Thyroid gland (tissue), 4 donors: ENCODE data around the gene STK32B.

Source experiments
- POLR2A ChIP-seq, 2 donors: fragments of 450-650 bp; IDR thresholded peaks; one replicate each; pipeline ENCODE4 v1.6.1; 2017; ENCODE audit warnings: antibody characterized with exemption in 2 of 2, mild to moderate bottlenecking in 2 of 2, moderate library complexity in 1 of 2
- TF ChIP-seq, protein P1 (sequence below), 6 experiments: fragments of 200-600 bp in 3 of 6; fragments of 450-650 bp in 3 of 6; sonication (generic) in 3 of 6; IDR thresholded peaks; one replicate each; pipeline ENCODE4 v1.5.1; 2016 to 2019; ENCODE audit warnings: antibody characterized with exemption in 6 of 6, mild to moderate bottlenecking in 2 of 6, inconsistent platforms in 1 of 6, moderate library complexity in 1 of 6

DNA sequence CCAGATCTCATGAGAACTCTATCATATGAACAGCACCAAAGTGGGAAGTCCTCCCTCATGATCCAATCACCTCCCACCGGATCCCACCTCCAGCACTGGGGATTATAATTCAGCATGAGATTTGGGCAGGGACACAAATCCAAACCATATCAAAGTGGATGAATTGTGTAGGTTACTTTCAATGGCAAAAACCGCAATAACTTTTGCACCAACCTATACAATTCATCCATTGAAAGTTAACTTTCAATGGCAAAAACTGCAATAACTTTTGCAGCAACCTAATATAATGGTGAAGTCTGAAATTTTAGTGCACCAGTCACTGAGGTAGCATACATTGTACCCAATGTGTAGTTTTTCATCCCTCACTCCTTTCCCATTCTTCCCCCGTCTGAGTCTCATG is 16.6 kb downstream of the STK32B start:
- TF ChIP-seq, protein P1, sequence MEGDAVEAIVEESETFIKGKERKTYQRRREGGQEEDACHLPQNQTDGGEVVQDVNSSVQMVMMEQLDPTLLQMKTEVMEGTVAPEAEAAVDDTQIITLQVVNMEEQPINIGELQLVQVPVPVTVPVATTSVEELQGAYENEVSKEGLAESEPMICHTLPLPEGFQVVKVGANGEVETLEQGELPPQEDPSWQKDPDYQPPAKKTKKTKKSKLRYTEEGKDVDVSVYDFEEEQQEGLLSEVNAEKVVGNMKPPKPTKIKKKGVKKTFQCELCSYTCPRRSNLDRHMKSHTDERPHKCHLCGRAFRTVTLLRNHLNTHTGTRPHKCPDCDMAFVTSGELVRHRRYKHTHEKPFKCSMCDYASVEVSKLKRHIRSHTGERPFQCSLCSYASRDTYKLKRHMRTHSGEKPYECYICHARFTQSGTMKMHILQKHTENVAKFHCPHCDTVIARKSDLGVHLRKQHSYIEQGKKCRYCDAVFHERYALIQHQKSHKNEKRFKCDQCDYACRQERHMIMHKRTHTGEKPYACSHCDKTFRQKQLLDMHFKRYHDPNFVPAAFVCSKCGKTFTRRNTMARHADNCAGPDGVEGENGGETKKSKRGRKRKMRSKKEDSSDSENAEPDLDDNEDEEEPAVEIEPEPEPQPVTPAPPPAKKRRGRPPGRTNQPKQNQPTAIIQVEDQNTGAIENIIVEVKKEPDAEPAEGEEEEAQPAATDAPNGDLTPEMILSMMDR (IDR thresholded peaks at IDR 0.05) = no peak
- no peak for TF ChIP-seq POLR2A (IDR thresholded peaks at IDR 0.05)
